Right ventricle myocardium inferior (tissue), 1 donor: ENCODE results near the gene RFK. TPM values are rescaled to one million over a fixed set of nuclear protein-coding genes. Genes with fewer than 3 reads are reported as not detected.

ENCODE experiments used
- ATAC-seq: fragments of 200-7000 bp; cut with Tn5 transposase; one replicate; pipeline ENCODE4 v1.9.1; 2020; ENCODE audit warnings: mild to moderate bottlenecking, moderate library complexity
- DNase-seq: peaks from one replicate; pipeline ENCODE4 v3.0.0; 2021; ENCODE audit errors: missing footprints
- intact Hi-C: fragments of 100-400 bp; cut with DNase I; formaldehyde crosslinking; loops from one replicate; pipeline ENCODE4 v1.11.0; 2022
- total RNA-seq: library from RNA; stranded (reverse); fragmentation: NEBNext Ultra II Directional; extraction: Animal tissue kit (Norgen Biotek cat#: 25700); gene quantifications from one replicate; pipeline ENCODE4 v1.2.1, GENCODE V29; 2021
- donor health status: DM: no; HTN: yes; CAD: no; lungs with severe emphysema.

The RFK gene
- total RNA-seq, 1 donor from 2014 or later: 23.9 TPM

GRCh38 chr9:76352026-76352620 lies 42.1 kb downstream of the RFK start:
- ATAC-seq: no peak
- intact Hi-C loops: no loop called here
- DNase-seq: no peak

DNA sequence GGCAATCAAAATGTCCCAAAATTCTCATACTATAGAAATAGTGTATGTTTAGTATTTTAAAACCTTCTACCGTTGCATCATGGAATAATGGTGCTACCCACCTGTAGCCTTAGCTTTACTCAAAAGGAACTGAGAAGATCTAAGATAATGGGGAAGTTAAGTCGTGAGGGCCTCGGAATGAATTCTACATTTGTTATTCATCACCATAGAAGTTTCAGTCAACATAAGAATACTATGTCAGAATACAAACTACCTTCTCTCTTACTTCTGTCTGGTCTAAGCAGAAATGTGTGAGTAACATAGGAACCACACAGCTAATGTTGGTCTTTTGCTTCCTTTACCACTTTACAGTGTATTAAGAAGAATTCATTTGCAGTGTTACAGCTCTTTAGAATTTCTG lies 43.2 kb downstream of the RFK start:
- intact Hi-C loops: no loop called here
- DNase-seq (no peak), ATAC-seq (no peak)

DNA sequence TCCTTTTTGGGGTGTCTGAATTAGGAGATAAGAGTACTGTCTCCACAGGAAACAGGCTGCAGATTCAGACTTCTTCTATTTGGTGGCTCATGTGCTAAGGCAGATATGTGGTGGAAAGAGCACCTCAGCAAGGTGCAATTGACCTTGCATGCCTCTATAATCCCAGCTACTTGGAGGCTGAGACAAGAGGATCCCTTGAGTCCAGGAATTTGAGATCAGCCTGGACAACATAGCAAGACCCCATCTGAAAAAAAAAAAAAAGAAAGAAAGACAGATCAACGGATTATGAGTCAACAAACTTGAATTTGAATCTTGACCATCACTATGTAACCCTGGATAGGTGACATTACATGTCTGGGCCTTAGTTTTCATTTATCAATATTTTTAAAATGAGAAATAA lies 44.4 kb downstream of the RFK start:
- intact Hi-C loops: no loop called here
- DNase-seq (no peak), ATAC-seq (no peak)

DNA sequence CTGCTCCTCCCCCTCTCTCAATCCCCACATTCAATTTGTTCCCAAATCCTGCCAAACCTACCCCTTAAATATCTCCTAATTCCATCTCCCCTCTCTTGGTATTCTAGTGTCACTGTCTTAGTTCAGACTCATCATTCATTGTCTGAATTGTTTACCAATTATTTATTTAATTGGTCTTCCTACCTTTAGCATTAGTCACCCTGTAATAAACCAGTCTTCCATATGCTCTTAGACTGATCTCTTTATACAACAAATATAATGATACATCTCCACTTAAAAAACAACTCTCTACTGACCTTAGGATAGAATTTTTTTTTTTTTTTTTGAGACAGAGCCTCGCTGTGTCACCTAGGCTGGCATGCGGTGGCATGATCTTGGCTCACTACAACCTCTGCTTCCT lies 51.4 kb downstream of the RFK start:
- intact Hi-C loops: no loop called here
- no peak for ATAC-seq
- no peak for DNase-seq

DNA sequence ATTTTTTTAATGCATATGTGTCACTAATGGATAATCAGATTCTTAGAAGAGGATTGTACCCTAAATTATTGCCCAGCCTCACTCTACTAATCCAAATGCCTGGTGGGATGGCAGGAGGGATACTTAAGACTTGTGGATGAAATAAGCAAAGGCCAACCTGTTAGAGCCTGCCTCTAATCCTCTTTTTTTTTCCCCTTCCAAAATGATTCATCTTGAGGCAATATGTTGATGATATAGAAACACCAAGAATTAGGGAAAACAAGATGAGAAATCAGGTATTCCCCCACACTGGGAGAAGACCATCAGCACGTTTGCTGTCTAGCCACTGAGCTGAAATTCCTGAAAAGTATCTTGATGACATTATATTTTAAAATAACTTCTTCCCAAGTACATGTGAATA lies 52.0 kb downstream of the RFK start:
- no peak for DNase-seq
- intact Hi-C loops: no loop called here
- ATAC-seq: no peak

DNA sequence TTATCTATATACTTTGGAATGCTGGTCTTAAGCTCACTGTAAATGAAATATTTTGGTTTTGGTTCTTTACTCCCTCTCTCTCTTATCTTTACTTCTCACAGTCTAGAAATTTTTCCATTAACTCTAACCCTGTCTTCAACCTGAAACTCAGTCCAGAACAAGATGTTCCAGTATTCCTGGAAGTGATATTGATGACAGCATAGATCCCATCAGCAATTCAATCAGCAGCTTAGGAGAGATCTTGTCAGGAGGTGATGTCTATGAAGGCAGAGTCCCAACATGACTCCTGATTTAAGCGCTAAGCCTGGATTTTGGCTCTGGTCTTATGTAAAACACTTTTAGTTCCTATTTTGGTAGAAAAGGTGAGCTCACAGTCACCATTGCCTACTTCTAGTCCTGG lies 52.6 kb downstream of the RFK start:
- no peak for ATAC-seq
- DNase-seq: no peak
- intact Hi-C loops: no loop called here

DNA sequence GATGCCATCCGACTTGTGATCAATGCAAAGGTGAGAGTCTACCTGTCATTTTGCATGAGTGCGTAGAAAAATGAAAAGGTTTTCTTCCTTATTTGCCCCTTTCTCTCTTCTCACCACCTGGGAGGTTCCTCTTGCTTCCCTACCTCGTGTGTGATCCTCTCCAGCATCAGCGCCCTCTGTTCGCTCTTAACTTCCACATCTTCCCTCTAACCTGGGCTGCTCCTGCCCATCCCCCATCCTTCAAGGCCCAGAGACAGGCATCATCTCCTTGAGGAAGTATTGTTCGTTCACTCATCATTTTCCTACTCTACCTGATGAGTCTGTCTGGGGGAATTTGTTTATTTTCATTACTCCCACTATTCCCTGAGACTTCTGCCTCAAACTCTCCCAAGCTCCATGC lies 55.8 kb downstream of the RFK start:
- DNase-seq (no peak), ATAC-seq (no peak)
- intact Hi-C loops: no loop called here

DNA sequence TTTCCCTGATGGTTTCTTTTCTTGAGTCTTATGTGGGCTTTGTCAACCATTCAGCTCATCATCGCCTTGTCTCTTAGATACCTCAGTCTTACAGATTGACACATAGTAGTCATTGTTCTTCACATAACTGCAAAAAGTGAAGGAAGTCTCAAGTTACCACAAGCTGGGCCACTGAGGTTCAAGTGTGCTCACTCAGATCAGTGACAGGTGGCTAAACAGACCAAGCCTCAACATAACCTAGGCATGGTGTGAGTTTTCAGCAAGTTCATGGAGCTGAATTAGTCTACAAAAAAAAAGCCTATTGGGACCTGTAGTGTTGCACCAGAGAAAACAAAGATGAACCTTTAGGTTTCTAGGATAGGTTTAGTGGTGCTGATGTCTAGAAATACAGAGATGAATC lies 58.2 kb downstream of the RFK start:
- intact Hi-C loops: no loop called here
- no peak for DNase-seq
- ATAC-seq: no peak

Other genes starting within 250 kb of the RFK start
- gene GCNT1, start 64.8 kb upstream of the RFK start, total RNA-seq: 3.2 TPM